Measurements from ENCODE around the gene ESCO1.
A peak's percentile ranks its signal among the peaks of the same experiment; 100 is the strongest.
"Not testable (repeated sequence)": the region's sequence is repeated elsewhere in the genome, so short reads cannot be mapped to it uniquely, and the experiment has no call there.

ESCO1 gene, protein sequence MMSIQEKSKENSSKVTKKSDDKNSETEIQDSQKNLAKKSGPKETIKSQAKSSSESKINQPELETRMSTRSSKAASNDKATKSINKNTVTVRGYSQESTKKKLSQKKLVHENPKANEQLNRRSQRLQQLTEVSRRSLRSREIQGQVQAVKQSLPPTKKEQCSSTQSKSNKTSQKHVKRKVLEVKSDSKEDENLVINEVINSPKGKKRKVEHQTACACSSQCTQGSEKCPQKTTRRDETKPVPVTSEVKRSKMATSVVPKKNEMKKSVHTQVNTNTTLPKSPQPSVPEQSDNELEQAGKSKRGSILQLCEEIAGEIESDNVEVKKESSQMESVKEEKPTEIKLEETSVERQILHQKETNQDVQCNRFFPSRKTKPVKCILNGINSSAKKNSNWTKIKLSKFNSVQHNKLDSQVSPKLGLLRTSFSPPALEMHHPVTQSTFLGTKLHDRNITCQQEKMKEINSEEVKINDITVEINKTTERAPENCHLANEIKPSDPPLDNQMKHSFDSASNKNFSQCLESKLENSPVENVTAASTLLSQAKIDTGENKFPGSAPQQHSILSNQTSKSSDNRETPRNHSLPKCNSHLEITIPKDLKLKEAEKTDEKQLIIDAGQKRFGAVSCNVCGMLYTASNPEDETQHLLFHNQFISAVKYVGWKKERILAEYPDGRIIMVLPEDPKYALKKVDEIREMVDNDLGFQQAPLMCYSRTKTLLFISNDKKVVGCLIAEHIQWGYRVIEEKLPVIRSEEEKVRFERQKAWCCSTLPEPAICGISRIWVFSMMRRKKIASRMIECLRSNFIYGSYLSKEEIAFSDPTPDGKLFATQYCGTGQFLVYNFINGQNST

GRCh38 chr18:21600526-21601410 lies at the start of gene ESCO1:
TSS of gene ESCO1 (minus strand) at chr18:21600704. CDS start at chr18:21574843, 25,861 bp downstream.
- DNase-seq, result peak; percentile 92

DNA sequence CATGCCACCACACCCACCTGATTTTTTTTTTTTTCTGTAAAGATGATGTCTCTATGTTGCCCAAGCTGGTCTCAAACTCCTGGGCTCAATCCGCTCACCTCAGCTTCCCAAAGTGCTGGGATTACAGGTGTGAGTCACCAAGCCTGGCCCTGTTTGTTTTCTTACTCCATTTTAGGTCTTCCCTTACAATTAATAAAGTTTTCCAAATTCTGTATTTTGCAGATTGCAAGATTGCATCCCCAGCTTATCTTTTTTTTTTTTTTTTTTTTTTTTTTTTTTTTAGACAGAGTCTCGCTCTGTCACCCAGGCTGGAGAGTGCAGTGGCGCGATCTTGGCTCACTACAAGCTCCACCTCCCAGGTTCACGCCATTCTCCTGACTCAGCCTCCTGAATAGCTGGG lies 39.9 kb upstream of the ESCO1 start:
- not testable (repeated sequence) for DNase-seq

DNA sequence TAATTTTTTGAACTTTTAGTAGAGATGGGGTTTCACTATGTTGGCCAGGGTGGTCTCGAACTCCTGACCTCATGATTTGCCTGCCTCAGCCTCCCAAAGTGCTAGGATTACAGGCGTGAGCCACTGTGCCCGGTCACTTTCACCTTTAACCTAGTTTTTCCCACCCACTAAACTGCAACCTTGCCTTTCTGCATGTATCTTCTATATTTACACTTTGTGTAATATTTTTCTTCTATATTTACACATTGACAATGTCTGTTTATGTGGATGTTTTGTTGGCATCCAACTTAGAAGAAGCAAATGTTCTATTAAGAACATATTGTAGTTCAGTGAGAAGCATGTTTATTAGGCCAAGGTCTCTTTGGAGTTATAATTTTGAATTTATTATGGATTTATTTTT lies 38.3 kb upstream of the ESCO1 start:
- no peak for DNase-seq

GRCh38 chr18:21636769-21637168 lies 36.3 kb upstream of the ESCO1 start:
- no peak for DNase-seq

- no peak for DNase-seq
Measured at GRCh38 chr18:21634588-21635199, 34.2 kb upstream of the ESCO1 start.

GRCh38 chr18:21632393-21632792 lies 31.9 kb upstream of the ESCO1 start:
- no peak for DNase-seq

DNA sequence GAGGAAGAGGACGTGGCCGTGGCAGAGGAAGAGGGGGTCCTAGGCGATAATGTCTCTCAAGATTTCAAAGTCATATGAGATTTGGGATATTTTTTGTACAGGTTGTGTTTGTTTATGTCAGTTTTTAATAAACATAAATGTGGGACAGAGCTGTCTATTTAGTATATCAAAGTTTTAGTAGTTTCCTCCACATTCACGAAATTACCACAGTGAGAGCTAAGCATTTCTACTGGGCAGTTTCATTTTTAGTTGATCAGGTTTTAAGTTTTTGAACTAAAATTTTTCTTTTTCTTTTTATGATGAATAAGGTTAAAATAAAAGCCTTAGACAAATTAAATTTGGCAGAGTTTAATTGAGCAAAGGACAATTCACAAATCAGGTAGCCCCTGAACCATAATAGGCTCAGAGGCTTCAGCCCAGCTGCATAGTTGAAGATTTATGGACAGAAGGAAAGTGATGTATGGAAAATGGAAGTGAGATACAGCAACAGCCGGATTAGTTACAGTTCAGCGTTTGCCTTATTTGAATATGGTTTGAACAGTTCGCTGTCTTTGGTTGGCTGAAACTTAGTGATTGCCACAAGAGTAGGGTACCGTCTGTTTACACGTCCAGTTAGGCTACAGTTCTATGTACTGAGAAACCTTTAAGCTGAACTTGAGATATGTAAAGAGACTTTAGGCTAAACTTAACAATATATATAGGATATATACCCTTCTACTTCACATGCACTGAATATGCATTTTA lies 28.8 kb upstream of the ESCO1 start:
- no peak for DNase-seq

DNA sequence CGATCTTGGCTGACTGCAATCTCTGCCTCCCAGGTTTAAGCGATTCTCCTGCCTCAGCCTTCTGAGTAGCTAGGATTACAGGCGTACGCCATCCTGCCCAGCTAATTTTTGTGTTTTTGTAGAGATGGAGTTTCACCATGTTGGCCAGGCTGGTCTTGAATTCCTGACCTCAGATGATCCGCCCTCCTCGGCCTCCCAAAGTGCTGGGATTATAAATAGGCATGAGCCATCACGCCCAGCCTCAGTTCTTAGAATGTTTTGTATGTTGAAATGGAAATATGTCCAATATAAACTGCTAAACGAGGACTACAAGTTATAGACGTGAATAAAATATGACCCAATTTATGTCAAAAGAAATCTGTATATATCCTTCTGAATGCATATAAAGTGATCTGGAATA lies 21.1 kb upstream of the ESCO1 start:
- DNase-seq, result not testable (repeated sequence)

DNA sequence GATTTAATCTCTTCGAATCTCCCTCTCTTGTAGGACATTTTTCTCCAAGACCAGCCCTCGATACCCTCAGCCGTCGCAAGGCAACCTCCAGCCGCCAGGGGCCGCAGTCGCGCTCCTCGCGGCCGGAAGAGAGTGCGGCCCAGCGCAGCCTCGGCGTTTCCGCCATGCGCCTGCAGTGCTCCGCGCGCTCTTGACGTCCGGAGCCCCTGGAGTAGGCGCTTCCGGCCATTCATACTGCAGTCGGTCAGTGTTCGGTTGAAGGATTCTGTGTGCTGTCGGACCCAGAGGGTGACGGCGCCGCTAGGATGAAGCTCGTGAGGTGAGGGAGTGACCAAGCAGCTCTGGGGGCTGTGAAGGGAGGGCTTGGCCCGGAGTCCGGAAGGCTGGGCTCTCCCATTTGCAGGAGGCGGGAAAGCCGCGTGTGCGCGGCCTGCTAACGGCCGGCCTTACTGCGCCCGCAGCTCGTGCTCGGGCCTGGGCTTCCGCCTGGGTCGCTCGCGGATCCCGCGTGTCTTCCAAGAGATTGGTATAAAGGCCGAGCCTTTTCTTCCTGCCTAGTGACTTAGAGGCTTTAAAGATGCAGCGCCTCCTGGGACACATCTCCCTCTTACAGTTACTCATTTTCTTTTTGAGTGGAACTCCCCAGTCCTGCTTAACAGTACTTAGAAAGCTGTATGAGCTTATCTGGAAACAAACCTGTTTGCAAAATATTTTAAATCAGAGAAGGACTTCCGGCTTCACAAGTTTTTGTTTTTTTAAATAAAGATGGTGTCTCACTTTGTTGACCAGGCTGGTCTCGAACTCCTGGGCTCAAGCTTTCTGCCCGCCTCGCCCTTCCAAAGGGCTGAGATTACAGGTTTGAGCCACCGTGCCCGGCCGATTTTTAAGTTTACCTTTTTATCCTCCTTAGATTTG lies 11.9 kb upstream of the ESCO1 start, which contains the start of gene SNRPD1:
Gene SNRPD1 (plus strand): TSS at position 190 of the 915 bp plus-strand sequence. CDS start 116 bp downstream, at position 306.
- peak; percentile 85 for DNase-seq

DNA sequence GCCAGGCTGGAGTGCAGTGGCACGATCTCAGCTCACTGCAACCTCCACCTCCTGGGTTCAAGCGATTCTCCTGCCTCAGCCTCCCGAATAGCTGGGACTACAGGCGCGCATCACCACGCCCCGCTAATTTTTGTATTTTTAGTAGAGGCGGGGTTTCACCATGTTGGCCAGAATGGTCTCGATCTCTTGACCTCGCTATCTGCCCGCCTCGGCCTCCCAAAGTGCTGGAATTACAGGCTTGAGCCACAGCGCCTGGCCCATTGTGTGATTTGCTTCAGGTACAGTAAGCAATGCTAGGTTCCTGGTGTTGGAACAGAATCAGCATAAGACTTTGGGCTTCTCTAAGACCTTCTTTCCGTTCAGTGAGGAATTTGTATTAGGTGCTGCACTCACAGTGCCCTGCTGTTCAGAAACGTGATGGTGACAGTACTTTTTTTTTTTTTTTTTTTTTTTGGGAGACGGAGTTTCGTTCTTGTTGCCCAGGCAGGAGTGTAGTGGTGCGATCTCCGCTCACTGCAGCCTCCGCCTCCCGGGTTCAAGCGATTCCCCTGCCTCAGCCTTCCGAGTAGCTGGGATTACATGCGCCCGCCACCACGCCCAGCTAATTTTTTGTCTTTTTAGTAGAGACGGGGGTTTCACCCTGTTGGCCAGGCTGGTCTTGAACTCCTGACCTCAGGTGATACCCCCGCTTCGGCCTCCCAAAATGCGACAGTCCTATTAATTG lies 11.1 kb upstream of the ESCO1 start:
- not testable (repeated sequence) for DNase-seq

GRCh38 chr18:21605213-21605612 lies 4.7 kb upstream of the ESCO1 start:
- no peak for DNase-seq

DNA sequence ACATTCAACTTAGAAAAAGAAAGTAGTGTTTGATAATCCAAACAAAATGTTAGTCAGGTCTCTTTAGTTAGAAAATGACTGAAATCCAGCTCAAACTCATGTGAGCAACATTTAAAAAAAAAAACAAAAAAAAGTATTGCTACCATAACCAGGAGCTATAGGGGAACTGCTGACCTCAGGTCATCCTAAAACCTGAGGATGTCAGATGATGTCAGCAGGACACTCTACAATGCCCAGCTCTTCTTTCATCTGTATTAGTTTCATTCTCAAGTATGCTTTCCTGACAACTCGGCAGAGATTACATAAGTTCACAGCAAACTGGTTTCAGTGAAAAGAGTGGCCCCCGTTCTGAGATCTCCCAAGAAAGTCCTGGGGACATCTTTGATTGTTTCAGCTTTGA lies 4.2 kb upstream of the ESCO1 start:
- DNase-seq, result no peak

DNA sequence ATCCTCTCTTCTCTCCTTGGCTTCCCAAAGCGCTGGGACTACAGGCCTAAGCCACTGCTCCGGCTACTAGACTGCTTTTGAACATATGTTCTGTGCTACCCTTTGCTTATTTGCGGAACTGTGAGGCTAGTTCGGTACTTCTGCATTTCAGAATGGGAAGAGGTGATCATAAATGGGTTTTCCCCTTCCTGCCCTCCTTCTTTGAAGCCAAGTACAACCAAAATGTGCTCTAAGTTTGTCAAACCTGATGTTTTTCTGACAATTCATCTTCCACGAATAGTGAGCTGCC lies 1.7 kb upstream of the ESCO1 start:
- DNase-seq, result no peak

- no peak for DNase-seq
Measured at GRCh38 chr18:21599585-21600525, 649 bp downstream of the ESCO1 start.

- no peak for DNase-seq
Measured at GRCh38 chr18:21598726-21599584, 1.5 kb downstream of the ESCO1 start.

- no peak for DNase-seq
Measured at GRCh38 chr18:21597620-21598019, 2.9 kb downstream of the ESCO1 start.

DNA sequence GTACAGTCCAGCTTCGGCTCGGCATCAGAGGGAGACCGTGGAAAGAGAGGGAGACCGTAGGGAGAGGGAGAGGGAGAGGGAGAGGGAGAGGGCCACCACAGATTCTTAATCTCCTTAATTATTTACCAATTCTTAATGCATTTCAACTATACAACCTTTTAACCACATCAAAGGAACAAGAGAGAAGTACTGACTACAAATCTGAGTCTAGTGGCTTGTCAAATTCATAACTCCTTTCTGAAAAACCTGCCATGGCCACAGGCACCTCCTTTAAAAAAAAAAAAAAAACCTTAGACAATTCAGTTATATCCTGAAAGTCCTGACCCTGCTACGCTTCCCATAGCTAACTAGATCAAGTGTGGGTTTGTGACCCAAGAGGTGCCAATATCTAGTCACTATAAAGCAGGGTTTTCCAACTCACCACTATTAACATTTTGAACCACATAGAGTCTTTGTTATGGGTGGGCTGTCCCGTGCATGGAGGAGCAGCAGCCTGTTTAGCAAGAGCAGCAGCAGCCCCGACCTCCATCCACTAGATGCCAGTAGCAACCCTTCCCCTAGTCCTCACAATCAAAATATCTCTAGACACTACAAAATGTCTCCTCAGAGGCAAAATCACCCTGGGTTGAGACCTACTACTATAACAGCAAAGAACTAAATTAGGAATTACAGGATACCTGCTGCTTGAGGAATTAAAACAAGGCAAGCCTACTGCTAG lies 6.8 kb downstream of the ESCO1 start:
- DNase-seq, result no peak

All from activated gamma-delta T cell treated with Interleukin-2 at 50 U/mL for 16 hours (primary cell).